H1 (cell line): ENCODE measurements around the gene GRIA3. TPM values are rescaled to one million over a fixed set of nuclear protein-coding genes. Genes with fewer than 3 reads are reported as not detected.

Source experiments
- CTCF ChIA-PET: fragments of 300-600 bp; sonication (Branson Sonifier 250); formaldehyde crosslinking; loops from one replicate; lab custom pipeline; 2021; ENCODE audit not compliant: partially characterized antibody; lab: Charles Lee
- POLR2A ChIA-PET: fragments of 300-600 bp; sonication (Branson Sonifier 250); formaldehyde crosslinking; loops from one replicate; lab custom pipeline; 2021; ENCODE audit warnings: inconsistent platforms; ENCODE audit not compliant: partially characterized antibody; lab: Charles Lee
- DNase-seq, 2 experiments: peaks; one replicate each; pipeline versions ENCODE4 v3.0.0 to v3.0.0-alpha.2; 2010 to 2022; ENCODE audit warnings: low spot score in 2 of 2, low read depth in 1 of 2, mixed read lengths in 1 of 2
- FAIRE-seq: peaks from 2 replicates; lab custom pipeline; 2011; peaks lifted over from hg19 to GRCh38; lab: Jason Lieb, UNC
- H2AFZ ChIP-seq: 2 replicates; pipeline ENCODE4 v1.8.1; 2012; ENCODE audit warnings: low read length, inconsistent platforms
- H2AK5ac ChIP-seq: 2 replicates; pipeline ENCODE4 v1.6.1; 2013; ENCODE audit warnings: low read depth, low read length
- H2BK120ac ChIP-seq: replicated peaks from 2 replicates; pipeline ENCODE3; 2013; ENCODE audit warnings: low read depth, low read length, inconsistent platforms
- H2BK12ac ChIP-seq: 2 replicates; pipeline ENCODE4 v1.6.1; 2013; ENCODE audit warnings: low read depth, low read length
- H2BK15ac ChIP-seq: 2 replicates; pipeline ENCODE4 v1.6.1; 2013; ENCODE audit warnings: low read length
- H2BK20ac ChIP-seq: 2 replicates; pipeline ENCODE4 v1.6.1; 2013; ENCODE audit warnings: low read length
- H2BK5ac ChIP-seq: 2 replicates; pipeline ENCODE4 v1.6.1; 2013; ENCODE audit warnings: low read depth, low read length
- H3K14ac ChIP-seq: 2 replicates; pipeline ENCODE4 v1.6.1; 2013; ENCODE audit warnings: inconsistent platforms; ENCODE audit not compliant: insufficient read length
- H3K18ac ChIP-seq: 2 replicates; pipeline ENCODE4 v1.6.1; 2013; ENCODE audit warnings: low read length; ENCODE audit errors: extremely low read depth
- H3K23ac ChIP-seq: 2 replicates; pipeline ENCODE4 v1.6.1; 2013; ENCODE audit warnings: inconsistent platforms; ENCODE audit not compliant: insufficient read length
- H3K23me2 ChIP-seq: 2 replicates; pipeline ENCODE4 v1.6.1; 2013; ENCODE audit warnings: low read depth, low read length
- H3K27ac ChIP-seq: 2 replicates; pipeline ENCODE4 v1.6.1; 2011; ENCODE audit warnings: low read depth, low read length, inconsistent platforms
- H3K27me3 ChIP-seq, 4 experiments: replicated peaks in 1 of 4; 1 replicate in 1 of 4; 2 replicates in 3 of 4; pipeline versions ENCODE4 v1.6.1 to v1.8.1; 2011 to 2013; ENCODE audit warnings: low read length in 3 of 4, mild to moderate bottlenecking in 3 of 4, inconsistent platforms in 2 of 4, mixed read lengths in 2 of 4, moderate library complexity in 1 of 4; ENCODE audit not compliant: control insufficient read depth in 3 of 4, insufficient read depth in 3 of 4; ENCODE audit errors: extremely low read depth in 1 of 4
- H3K36me3 ChIP-seq, 4 experiments: 2 replicates each; pipeline versions ENCODE4 v1.6.1 to v1.8.1; 2011 to 2013; ENCODE audit warnings: mild to moderate bottlenecking in 4 of 4, low read length in 3 of 4, moderate library complexity in 2 of 4, control low read depth in 1 of 4, inconsistent platforms in 1 of 4; ENCODE audit not compliant: insufficient read depth in 4 of 4, control insufficient read depth in 2 of 4
- H3K4ac ChIP-seq: replicated peaks from 2 replicates; pipeline ENCODE3; 2013; ENCODE audit warnings: low read length, low read depth, mixed read lengths, inconsistent platforms; ENCODE audit not compliant: insufficient read length
- H3K4me1 ChIP-seq, 4 experiments: replicated peaks in 1 of 4; 1 replicate in 1 of 4; 2 replicates in 3 of 4; pipeline versions ENCODE4 v1.6.1 to v1.8.1; 2011 to 2013; ENCODE audit warnings: low read length in 3 of 4, inconsistent platforms in 2 of 4, mixed read lengths in 1 of 4; ENCODE audit not compliant: insufficient read depth in 4 of 4, control insufficient read depth in 3 of 4
- H3K4me2 ChIP-seq, 2 experiments: 2 replicates each; pipeline versions ENCODE4 v1.6.1 to v1.8.1; 2011 to 2013; ENCODE audit warnings: low read depth in 2 of 2, low read length in 2 of 2, control low read depth in 1 of 2, inconsistent platforms in 1 of 2, mild to moderate bottlenecking in 1 of 2; ENCODE audit not compliant: insufficient read depth in 1 of 2
- H3K4me3 ChIP-seq, 4 experiments: fragments of 200-600, 300-600 bp in 1 of 4; sonication (generic), shearing (Covaris generic), sonication (Bioruptor Twin) in 1 of 4; 2 replicates each; pipeline versions ENCODE4 v1.5.1 to v1.8.1; 2011 to 2016; ENCODE audit warnings: low read length in 4 of 4, low read depth in 3 of 4, control low read depth in 2 of 4, inconsistent platforms in 2 of 4, mild to moderate bottlenecking in 2 of 4, mixed read lengths in 1 of 4, moderate library complexity in 1 of 4; ENCODE audit not compliant: insufficient read depth in 2 of 4; ENCODE audit errors: extremely low read depth in 1 of 4
- H3K56ac ChIP-seq: replicated peaks from 2 replicates; pipeline ENCODE3; 2013; ENCODE audit warnings: low read depth, mild to moderate bottlenecking, mixed read lengths, low read length, inconsistent platforms; ENCODE audit not compliant: insufficient read length
- H3K79me1 ChIP-seq: 2 replicates; pipeline ENCODE4 v1.6.1; 2013; ENCODE audit warnings: low read depth, low read length, control low read depth
- H3K79me2 ChIP-seq, 2 experiments: 2 replicates each; pipeline versions ENCODE4 v1.6.1 to v1.8.1; 2012 to 2013; ENCODE audit warnings: low read length in 2 of 2, mild to moderate bottlenecking in 2 of 2, inconsistent platforms in 1 of 2; ENCODE audit not compliant: insufficient read depth in 2 of 2, control insufficient read depth in 1 of 2
- H3K9ac ChIP-seq, 4 experiments: replicated peaks in 1 of 4; 1 replicate in 1 of 4; 2 replicates in 3 of 4; pipeline versions ENCODE4 v1.6.1 to v1.8.1; 2011 to 2013; ENCODE audit warnings: low read depth in 3 of 4, low read length in 3 of 4, control low read depth in 2 of 4, mild to moderate bottlenecking in 2 of 4, moderate library complexity in 2 of 4, inconsistent platforms in 1 of 4; ENCODE audit errors: extremely low read depth in 1 of 4
- H3K9me3 ChIP-seq, 2 experiments: 2 replicates each; pipeline versions ENCODE4 v1.6.1 to v1.8.1; 2012 to 2013; ENCODE audit warnings: mild to moderate bottlenecking in 2 of 2, moderate library complexity in 2 of 2, control low read depth in 1 of 2, inconsistent platforms in 1 of 2, low read depth in 1 of 2, low read length in 1 of 2, mixed read lengths in 1 of 2; ENCODE audit not compliant: insufficient read depth in 2 of 2
- H4K20me1 ChIP-seq, 2 experiments: replicated peaks in 1 of 2; 2 replicates each; pipeline versions ENCODE3 to v1.8.1; 2011 to 2013; ENCODE audit warnings: inconsistent platforms in 2 of 2, low read length in 2 of 2, mild to moderate bottlenecking in 1 of 2; ENCODE audit not compliant: insufficient read depth in 2 of 2, control insufficient read depth in 1 of 2
- H4K5ac ChIP-seq: 2 replicates; pipeline ENCODE4 v1.6.1; 2013; ENCODE audit warnings: low read length, low read depth, mixed read lengths, inconsistent platforms; ENCODE audit not compliant: insufficient read length
- H4K8ac ChIP-seq: 2 replicates; pipeline ENCODE4 v1.8.0; 2013; ENCODE audit warnings: mild to moderate bottlenecking, moderate library complexity, low read length, inconsistent platforms; ENCODE audit not compliant: insufficient read depth; ENCODE audit errors: extremely low read depth
- H4K91ac ChIP-seq: replicated peaks from 2 replicates; pipeline ENCODE3; 2013; ENCODE audit warnings: low read length, mixed read lengths, inconsistent platforms; ENCODE audit not compliant: insufficient read length
- ATF2 ChIP-seq: IDR thresholded peaks from 2 replicates; pipeline ENCODE4 v1.6.1; 2012; ENCODE audit warnings: low read length, inconsistent platforms
- KDM1A ChIP-seq: fragments of 200-600, 300-600 bp; sonication (generic); IDR thresholded peaks from 2 replicates; pipeline ENCODE4 v1.7.1; 2016; ENCODE audit warnings: mild to moderate bottlenecking, low read length, borderline replicate concordance
- NANOG ChIP-seq: IDR thresholded peaks from 2 replicates; pipeline ENCODE4 v1.6.1; 2011; ENCODE audit warnings: low read length, low read depth, mild to moderate bottlenecking, inconsistent platforms; ENCODE audit not compliant: insufficient read depth, poor library complexity, severe bottlenecking
- SP1 ChIP-seq: IDR thresholded peaks from 2 replicates; pipeline ENCODE4 v1.6.1; 2011; ENCODE audit warnings: low read depth, low read length
- WGBS, 2 experiments: shearing (Covaris generic) in 1 of 2; methylation state at CpG; one replicate each; pipeline versions ENCODE4 v1.1.6 to v1.1.7; 2013 to 2015; ENCODE audit warnings: low lambda C conversion rate in 2 of 2, mixed read lengths in 2 of 2, inconsistent platforms in 1 of 2, low coverage in 1 of 2, missing lambda C conversion rate in 1 of 2; ENCODE audit not compliant: insufficient replicate concordance in 2 of 2, insufficient coverage in 1 of 2, insufficient read length in 1 of 2; ENCODE audit errors: extremely low coverage in 1 of 2, missing lambda C conversion rate in 1 of 2; 5-methylcytosine and 5-hydroxymethylcytosine counted together
- polyA plus RNA-seq, 7 experiments: library from polyadenylated mRNA; depleted of rRNA in 3 of 7; stranded (reverse) in 5 of 7; unstranded in 2 of 7; fragments of >200 nt in 5 of 7; fragments of 200-250 nt in 2 of 7; gene quantifications; 1 replicate in 5 of 7; 2 replicates in 1 of 7; 4 replicates in 1 of 7; pipeline versions ENCODE4 v1.2.1 to v1.2.3, GENCODE V29; 2011 to 2013; ENCODE audit warnings: missing spikeins in 2 of 7, mixed read lengths in 2 of 7
- total RNA-seq: library from RNA; stranded (reverse); fragmentation: NEBNext Ultra II Directional; extraction: Animal tissue kit (Norgen Biotek cat#: 25700); gene quantifications from 2 replicates; pipeline ENCODE4 v1.2.1, GENCODE V29; 2021

GRIA3 gene
- total and polyA plus RNA-seq, 2 of the 8 experiments (the other 6 are each of a cell fraction or from before 2014, with no cell fraction given), result 2.6 to 3.0 TPM

- no peak overlapping the region for H2BK5ac ChIP-seq
- ChIA-PET CTCF (interaction anchor here (3.6 kb wide), 1 partner anchor 9 kb away, joined by 22 read pairs; no protein-coding TSS in a partner anchor), POLR2A (interaction anchor here (1.5 kb wide), 1 partner anchor 9 kb away, joined by 3 read pairs; the partner anchor contains the start of gene GRIA3)
- H2BK20ac ChIP-seq, result no peak overlapping the region
- H3K9me3 ChIP-seq, result no peaks in the 10 kb centered on the region
- H3K4ac ChIP-seq, result no peak overlapping the region
- DNase-seq, result no peak
- no peak overlapping the region for H2BK12ac ChIP-seq
- H4K91ac ChIP-seq, result no peak overlapping the region
- H3K79me2 ChIP-seq, result no peaks in the 10 kb centered on the region
- 92% methylated on average over 4 of the region's 4 CpGs; no CpG with 5 or more reads in 1 of the 2 experiments for WGBS, 2 experiments
- H3K79me1 ChIP-seq, result no peaks in the 10 kb centered on the region
- H3K4me1 ChIP-seq, result peaks cover 0 to 2% (median 0%) of the 10 kb centered on the region in 4 experiments; a peak in 1 of 7 replicates
- no peak overlapping the region for H3K14ac ChIP-seq
- H4K20me1 ChIP-seq, result no peaks in the 10 kb centered on the region
- no peak overlapping the region for H2BK15ac ChIP-seq
- H3K4me2 ChIP-seq, result no peak overlapping the region
- no peak overlapping the region for H3K9ac ChIP-seq
- no peak overlapping the region for H4K8ac ChIP-seq
- no peak overlapping the region for H2AK5ac ChIP-seq
- no peak overlapping the region for H3K4me3 ChIP-seq
- no peak overlapping the region for H2BK120ac ChIP-seq
- no peak overlapping the region for H3K18ac ChIP-seq
- no peak overlapping the region for H3K56ac ChIP-seq
- no peak overlapping the region for H2AFZ ChIP-seq
- no peak for TF ChIP-seq NANOG
- no peak for TF ChIP-seq ATF2
- no peak for TF ChIP-seq SP1
- no peak for TF ChIP-seq KDM1A
- no peak overlapping the region for H4K5ac ChIP-seq
- H3K36me3 ChIP-seq, result no peaks in the 10 kb centered on the region
- no peak for FAIRE-seq
- H3K27me3 ChIP-seq, result no peaks in the 10 kb centered on the region
- no peak overlapping the region for H3K27ac ChIP-seq
- no peak overlapping the region for H3K23ac ChIP-seq
- no peaks in the 10 kb centered on the region for H3K23me2 ChIP-seq
Measured at GRCh38 chrX:123193101-123193500, 9.0 kb downstream of the GRIA3 start.
